Measurements from ENCODE around the gene DYRK2.

DNA sequence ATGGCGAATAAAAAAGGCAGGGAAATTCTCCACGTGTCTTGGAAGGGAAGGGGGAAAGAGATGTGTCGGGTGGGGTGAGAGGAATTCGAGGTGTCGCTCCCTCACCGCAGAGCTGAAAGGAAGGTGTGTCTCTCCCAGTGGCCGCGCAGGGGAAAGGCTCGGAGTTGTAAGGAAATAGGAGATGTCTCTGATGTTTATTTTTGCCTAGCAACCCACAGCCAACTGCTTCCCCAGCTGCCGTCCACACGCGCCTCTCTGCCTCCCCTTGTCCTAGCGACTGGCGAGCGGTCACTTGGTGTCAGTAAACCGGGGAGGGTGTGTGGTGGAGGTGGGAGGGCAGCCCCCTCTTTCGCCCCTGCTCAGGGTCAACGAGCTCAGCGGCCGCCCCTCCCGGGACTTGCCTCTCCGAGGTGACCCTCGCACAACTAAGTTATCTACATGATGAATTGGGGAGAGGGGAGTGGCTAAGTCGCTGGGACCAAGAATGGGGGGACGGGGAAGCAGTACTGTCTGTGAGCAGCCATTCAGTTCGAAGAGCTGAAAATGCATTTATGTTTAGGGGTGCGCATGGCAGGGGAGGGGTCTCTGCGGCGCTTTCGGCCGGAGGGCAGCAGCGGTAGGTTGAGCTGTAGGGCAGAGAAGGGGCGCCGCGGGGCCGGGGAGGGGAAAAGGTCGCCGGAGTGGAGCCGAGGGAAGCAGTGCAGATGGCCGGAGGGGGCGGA is 585 bp upstream of the DYRK2 start:
- TF ChIP-seq, protein P1, sequence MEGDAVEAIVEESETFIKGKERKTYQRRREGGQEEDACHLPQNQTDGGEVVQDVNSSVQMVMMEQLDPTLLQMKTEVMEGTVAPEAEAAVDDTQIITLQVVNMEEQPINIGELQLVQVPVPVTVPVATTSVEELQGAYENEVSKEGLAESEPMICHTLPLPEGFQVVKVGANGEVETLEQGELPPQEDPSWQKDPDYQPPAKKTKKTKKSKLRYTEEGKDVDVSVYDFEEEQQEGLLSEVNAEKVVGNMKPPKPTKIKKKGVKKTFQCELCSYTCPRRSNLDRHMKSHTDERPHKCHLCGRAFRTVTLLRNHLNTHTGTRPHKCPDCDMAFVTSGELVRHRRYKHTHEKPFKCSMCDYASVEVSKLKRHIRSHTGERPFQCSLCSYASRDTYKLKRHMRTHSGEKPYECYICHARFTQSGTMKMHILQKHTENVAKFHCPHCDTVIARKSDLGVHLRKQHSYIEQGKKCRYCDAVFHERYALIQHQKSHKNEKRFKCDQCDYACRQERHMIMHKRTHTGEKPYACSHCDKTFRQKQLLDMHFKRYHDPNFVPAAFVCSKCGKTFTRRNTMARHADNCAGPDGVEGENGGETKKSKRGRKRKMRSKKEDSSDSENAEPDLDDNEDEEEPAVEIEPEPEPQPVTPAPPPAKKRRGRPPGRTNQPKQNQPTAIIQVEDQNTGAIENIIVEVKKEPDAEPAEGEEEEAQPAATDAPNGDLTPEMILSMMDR (IDR thresholded peaks at IDR 0.05): peak; percentile 40 to 61 (median 44)
- no peak for TF ChIP-seq POLR2A (IDR thresholded peaks at IDR 0.05)
